HG03558 (cell line): ENCODE measurements around the gene CRIM1.

Experiments
- ATAC-seq: cut with Tn5 transposase; IDR thresholded peaks from one replicate; pipeline ENCODE4 v1.9.1; 2021; ENCODE audit warnings: moderate number of reproducible peaks; ENCODE audit not compliant: unreplicated experiment; ENCODE audit errors: extremely low read depth

The CRIM1 gene

DNA sequence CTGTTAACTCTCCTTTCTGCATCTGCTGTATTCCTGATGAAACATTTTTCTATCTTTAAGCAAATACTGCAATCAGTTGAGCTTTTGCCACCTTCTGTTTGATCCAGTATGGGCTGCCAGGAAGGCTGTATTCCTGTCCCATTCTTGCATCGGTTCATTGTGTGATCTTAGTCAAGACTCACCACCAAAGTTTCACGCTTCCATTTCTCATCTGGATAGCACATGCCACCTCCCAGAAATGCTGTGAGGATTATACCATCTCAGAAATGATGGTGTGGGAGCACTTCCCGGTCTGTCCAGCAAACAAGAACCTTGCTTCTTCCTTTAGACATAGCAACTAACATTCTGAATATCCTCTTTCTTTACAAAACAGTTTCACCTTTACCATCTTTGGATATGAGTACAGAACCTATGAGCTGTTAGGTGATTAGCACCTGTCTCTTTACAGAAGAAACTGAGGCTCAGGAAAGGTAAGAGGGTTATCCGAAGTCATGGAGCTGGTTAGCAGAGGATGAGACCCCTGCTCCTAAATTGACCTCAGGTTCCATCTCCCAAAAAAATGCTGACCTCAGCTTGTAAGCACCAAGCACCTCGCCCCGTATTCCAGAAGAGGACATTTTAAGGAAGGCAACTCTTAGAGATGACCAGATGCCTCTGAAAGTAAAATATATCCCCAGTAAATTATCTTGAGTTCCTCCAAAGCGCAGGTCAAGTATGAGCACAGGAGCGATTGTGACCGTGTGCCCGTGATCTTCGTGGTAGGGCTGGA is 185.6 kb downstream of the CRIM1 start:
- no peak for ATAC-seq

DNA sequence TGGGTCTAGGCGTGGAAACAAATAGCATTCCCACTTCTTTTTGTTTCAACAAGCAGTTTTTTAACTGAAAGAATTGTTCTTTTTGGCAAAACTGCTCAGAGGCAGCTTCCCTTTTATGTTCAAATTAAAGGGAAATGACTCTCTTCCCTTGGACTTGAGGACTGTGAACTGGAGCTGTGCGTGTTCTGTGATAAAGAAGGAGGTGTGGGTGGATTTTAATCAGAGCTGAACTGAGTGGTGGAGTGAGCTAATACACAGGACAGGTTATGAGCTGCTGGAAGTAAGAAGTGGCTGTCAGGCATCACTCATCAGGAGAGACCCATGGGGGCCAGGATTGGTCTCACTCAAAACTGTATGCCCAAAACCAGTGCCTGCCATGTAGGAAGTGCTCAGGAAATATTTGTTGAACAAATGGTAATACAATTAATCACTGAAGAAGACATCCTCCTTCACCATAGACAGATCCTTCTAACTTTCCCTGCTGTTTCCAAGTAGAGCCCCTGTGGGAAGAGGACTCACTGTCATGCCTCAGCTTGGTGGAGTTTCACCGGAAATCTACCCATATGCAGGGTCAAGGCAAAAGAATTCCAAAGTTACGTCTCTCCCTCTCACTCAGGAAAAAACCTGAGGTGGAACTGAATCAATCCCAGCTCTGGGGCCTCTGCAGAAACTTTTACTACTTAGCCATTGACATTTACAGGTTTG is 186.5 kb downstream of the CRIM1 start:
- no peak for ATAC-seq

DNA sequence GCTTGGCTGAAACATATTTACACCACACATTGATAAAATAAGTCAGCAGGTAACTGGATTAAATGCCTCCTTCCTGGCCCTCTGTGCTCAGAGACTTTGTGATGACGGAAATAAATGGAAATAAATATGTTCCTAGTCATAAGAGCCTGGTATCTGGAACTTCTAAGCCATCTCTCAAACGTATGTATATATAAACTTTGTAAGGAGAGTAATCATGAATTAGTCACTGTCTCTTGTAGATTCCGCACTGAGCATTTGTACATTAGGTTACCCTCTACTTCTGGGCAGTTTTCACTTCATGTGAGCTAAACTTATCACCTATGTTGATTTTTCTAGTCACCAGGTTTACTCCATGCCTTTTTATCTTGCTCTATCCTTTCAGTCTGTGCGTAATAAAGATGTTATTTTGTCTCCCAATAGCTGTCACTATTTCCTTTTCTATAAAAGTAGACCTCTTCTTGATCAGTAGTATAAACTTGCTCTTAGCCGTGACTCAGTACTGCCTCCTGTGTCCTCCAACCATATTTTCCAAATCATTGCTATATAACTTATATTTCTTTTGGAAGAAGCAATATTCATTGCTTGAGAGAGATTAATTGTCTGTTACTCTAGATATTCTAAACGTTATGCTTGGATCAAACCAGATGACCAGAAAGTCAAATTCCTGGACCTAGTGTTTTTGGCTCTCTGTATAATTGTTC is 189.2 kb downstream of the CRIM1 start:
- ATAC-seq, result no peak

DNA sequence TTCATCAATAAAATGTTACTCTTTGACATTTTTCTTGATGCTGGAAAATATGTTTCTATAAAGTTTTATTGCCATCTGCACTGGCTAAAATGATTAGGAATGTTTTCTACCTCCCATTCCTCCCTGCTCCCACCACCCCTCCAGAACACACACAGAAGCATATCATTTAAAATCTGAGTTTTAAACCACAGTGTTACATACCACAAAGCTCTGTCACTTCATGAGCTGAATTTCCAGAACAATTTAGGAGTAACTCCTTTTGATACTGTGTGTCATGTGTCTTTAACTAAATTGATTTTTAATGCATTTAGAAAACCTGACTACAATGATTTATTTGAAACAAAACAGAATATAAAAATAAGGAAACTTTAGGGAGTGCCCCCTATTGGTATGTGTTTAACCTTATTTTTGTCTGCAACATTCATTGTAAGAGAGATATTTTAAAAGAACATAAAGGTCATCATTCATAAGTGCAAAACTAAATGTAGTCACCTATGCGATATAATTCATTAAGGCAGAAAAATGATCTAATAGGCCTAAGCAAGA is 190.4 kb downstream of the CRIM1 start:
- ATAC-seq, result no peak

DNA sequence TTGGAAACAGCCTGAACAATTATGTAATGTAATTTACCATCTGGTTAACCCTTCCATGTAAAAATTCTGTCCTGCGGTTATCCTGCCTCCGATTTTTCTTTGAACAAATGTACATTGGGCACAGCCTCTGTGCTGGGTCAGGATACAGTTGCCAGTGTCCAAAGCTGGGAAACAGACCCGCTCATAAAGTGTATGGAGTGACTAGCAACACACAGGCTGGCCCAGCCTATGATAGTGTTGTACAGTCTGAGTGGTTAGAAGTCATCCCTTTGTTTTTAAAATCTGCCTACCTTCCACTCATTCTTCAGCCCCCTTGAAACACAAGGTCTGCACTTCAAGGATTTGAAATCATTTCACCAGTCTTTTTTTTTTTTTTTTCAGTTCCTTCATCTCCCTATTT is 192.3 kb downstream of the CRIM1 start:
- no peak for ATAC-seq

DNA sequence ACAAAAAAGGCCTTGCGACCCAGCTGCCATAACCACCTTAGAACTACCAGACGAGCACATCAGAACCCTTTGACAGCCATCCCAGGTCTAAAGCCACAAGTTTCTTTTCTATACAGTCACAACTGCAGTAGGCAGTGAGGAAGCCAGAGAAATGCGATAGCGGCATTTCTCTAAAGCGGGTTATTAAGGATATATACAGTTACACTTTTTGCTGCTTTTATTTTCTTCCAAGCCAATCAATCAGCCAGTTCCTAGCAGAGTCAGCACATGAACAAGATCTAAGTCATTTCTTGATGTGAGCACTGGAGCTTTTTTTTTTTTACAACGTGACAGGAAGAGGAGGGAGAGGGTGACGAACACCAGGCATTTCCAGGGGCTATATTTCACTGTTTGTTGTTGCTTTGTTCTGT is 193.6 kb downstream of the CRIM1 start:
- no peak for ATAC-seq

DNA sequence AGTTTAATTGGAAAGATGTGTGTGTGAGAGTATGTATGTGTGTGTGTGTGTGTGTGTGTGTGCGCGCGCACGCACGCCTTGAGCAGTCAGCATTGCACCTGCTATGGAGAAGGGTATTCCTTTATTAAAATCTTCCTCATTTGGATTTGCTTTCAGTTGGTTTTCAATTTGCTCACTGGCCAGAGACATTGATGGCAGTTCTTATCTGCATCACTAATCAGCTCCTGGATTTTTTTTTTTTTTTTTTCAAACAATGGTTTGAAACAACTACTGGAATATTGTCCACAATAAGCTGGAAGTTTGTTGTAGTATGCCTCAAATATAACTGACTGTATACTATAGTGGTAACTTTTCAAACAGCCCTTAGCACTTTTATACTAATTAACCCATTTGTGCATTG is 194.4 kb downstream of the CRIM1 start:
- ATAC-seq, result no peak

DNA sequence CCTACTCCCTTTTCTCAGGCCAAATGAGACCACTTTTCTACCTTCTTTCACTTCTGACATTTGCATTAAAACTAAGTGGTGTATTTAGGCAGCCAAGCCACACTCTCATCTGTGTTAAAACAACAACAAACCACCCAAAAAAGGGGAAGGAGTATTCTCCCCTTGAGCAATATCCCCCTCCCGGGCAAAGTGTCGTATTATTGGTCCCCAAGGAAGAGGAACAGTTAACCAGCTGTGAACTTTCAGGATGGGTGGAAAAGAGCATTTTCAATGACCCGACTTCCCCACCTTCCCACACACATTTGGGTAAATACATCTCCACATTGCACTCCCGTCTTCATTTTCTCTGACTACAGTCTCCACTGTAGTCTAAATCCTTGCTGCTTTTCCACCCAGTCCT is 198.1 kb downstream of the CRIM1 start:
- no peak for ATAC-seq

DNA sequence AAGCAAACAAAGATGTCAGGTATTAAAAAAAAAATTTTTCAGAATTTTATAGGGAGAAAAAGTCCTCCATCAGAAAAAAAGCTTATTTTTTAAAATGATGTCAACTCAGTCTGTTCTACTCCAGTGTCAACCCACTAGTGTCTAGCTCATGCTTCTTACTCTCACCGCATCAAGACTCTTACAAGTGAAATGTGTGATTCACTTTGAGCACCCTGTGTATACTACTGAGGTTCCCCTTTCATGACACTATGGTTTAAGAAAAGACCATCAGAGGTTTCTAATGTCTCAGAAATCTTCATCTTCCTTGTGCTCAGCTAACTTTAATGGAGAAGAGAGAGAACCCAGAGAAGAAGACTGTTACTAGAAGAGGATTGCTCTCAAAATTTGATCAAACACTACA is 199.0 kb downstream of the CRIM1 start:
- no peak for ATAC-seq

DNA sequence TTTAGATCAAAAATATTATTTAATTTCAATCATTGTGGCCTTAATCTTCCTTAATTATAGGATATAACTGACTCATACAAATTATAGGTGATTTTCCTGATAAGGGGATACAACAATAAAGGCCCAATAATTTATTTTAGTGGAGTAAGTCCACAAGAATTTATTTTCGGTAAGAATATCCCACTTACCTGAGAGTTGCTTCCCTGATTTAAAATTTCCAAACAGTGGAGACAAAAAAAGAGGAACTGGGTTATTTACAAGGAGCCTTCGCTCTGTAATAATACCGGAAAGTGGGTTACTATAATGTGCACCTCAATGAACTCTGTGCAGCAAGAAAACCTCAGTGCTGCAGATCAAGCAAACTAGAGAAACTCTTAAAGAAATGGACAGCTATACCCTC is 200.2 kb downstream of the CRIM1 start:
- no peak for ATAC-seq

DNA sequence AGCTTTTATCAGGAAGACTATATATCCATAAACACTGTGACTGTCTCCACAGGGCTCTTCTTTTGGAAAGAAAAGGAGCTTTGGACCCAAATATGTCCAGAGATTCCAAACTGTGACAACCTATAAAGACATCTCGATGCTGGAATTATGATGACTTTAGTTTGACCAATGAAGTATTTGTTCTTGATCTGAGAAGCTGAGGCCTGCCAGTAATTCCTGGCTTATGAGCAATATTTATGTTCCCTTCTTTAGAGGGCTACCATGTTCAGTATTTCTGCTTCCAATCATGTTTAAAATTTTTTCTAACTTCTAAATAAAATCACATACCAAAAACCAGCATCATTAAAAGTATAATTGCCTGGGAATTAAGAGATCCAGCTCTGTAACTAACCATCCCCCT is 201.3 kb downstream of the CRIM1 start:
- ATAC-seq, result no peak

DNA sequence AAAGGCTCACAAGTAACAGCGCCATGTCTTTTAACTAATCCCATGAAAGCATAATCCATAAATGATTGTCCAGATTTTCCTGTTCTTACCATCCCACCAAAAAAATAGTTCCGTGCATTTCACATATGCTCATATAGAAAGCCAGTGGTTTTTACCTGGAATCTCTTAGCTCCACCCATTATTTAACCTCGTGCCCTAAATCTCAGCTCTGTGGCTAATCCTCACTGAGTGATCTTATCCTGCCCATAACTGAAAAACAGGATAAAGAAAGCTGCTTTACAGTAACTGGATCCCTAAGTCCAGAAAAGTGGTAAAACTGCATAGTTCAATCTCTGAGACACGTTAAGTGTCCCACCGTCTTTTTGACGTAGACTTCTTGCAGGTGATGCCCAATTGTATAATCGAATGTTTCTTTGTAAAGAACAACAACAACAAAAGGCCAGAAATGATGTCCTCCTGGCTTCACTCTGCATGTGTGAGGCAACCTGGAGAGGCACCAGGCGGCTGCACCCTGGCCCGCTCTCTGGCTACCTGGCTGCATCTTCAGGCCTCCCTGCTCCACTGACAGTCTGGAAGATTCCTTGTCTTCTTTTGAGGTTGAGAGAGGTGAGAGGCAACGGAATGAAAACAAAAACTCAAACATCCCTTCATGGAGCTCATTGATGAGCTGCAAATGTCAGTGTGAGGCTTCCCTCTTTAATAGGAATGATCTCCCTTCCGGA is 203.8 kb downstream of the CRIM1 start:
- ATAC-seq, result no peak

DNA sequence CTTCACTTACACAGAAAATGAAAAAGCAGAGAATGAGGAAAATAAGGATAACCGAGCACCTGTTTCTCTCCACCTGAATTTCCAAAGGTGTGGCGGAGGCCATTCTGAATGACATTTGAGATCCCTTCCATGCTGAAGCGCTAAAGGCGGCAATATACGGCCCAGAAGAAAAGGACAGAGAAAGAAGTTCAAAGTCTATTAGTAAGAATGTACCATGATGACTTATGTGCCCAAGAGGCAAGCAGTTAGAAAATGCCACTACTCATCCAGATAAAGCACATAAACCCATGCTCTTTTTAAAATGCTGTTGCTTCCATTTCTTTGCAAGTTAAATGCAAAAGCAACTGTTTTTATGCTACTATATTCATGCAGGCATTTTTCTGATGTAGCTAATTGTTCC is 205.1 kb downstream of the CRIM1 start:
- no peak for ATAC-seq

DNA sequence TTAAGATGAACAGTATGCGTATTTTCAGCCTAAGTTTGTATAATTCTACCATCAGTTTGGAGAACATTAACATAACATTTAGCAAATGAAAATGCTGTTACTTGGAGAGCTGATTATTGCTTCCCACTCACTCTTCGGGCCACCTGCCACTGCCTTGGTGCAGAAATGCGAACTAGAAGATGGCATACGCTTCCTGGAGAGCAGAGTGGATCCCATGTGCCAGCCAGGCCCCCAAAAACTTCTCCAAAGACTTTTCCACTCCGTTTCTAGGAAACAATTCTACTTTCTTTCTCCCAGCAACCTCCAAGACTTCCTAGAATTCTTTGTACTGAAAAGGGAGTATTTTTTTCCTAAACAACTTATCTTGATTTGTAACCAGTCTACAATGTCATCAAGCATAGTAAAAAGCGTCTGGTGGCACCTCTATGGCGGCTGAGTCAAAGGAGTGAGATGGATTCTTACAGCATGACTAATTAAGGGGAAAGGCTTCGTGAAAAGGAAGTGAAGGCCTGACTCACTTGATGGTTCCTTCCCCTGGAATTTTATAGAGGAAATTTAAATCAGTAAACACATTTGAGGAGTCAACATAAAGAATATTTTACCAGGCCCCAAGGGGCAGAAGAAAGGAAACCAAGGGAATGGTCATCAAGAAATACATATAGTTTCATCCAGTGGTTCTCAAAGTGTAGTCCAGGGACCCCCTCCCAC is 205.8 kb downstream of the CRIM1 start:
- ATAC-seq, result no peak

DNA sequence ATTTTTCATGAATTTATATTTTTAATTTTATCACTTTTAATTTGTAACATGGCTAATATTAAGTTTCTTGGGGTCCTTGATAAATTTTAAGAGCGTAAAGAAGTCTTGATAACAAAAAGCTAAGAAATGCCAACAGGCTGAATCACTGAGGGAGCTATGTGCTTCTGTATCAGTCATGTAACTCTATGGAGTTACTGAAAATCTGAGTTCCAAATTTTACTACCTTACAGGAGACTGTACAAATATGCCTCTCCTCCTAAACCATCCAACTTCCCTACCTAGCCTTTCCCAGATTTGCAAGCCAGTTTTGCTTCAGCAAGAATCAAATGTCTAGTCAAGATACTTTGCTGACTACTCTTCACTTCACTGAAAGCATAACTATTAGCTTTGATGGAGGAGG is 206.7 kb downstream of the CRIM1 start:
- ATAC-seq, result no peak

DNA sequence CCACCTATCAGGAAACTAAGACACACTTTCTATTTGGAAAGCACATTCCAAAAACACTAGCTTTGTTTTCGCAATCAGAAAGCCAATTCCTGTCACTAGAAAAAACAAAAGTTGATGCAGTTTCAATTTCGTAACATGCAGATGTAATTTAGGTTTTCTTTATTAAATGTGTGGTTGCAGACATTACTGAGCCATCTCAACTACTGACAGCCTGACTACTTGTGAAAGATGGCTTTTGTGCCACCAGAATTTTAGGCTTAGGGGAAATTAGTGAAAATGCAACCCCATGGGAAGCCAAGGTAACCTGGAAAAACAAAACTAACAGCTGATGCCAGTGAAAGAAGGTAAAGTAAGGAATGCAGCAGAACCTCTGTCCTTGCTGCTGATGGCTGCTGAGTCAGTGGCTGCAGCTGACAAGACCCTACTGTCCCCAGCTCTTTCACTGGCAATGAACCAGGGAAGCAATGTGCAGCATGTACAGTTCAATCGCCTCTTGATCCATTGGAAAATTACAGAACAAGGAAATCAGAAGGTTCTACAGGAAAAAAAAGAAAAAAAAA is 207.5 kb downstream of the CRIM1 start:
- no peak for ATAC-seq

DNA sequence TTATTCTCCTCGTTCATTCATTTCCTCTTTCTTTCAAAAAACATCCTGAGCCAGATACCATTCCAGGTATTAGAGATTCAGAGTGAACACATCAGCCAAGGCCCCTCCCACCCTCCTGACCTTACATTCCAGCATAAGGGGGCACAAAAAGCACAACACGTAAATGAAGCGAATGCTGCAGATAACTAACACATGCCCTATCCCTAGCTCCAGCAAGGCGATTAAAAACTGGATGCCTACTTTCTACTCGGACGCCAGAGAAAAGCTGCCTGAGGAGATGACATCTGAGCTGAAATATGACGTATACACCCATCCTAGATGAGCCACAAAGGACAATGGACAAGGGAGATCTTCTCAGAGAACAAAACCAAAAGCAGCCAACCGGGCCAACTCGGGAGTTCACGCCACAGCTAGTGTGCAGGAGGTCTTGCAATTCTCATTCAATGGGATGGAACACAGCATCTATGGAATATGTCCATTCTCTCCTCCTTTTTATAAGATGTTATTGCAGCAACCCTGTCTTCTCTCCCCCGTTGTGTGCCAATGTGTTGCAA is 208.9 kb downstream of the CRIM1 start:
- ATAC-seq, result no peak

DNA sequence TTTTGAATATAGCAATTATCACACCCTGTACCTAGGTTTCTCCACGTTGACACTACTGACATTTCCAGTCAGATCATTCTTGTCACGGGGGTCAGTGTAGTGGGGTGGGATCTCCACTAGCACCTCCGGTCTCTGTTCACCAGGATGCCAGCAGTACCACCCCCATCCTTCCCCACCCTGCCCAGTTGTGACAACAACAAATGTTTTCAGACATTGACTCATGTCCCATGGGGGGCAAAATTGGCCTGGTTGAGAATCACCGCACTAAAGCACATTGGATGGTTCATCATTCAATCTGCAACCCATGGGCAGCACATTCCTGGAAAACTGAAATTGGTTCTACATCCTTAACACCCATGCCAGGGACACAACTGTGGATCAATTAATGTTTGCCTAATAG is 210.1 kb downstream of the CRIM1 start:
- ATAC-seq, result no peak

DNA sequence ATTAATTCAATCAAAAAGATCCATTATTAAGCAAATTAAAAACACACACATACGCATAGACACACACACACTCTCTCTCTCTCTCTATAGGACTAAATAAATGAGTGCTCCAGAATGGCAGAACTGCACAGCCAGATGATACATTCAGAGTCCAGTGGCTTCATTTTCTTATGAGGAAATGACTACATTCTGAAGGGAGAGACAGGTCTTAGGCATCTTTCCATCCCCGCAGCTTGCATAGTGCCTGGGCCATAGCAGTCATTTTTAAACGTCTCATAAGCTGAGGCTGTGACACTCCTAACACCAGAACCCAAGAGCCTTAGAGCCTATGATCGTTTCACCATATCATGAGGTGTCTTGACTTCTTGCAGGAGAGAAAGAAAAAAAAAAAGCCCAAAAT is 211.3 kb downstream of the CRIM1 start:
- ATAC-seq, result no peak
